HG03064 (cell line): Measurements from ENCODE around the gene ADGRB2.

Experiments
- ATAC-seq: cut with Tn5 transposase; IDR thresholded peaks from one replicate; pipeline ENCODE4 v1.9.1; 2021; ENCODE audit warnings: low read depth; ENCODE audit not compliant: unreplicated experiment

The ADGRB2 gene

GRCh38 chr1:31782421-31783410 is 18.6 kb upstream of the ADGRB2 start:
- no peak for ATAC-seq

- ATAC-seq: no peak
Measured at GRCh38 chr1:31781756-31782371, 17.7 kb upstream of the ADGRB2 start.

- no peak for ATAC-seq
Measured at GRCh38 chr1:31781138-31781755, 17.1 kb upstream of the ADGRB2 start.

GRCh38 chr1:31780632-31781031 is 16.5 kb upstream of the ADGRB2 start:
- no peak for ATAC-seq

GRCh38 chr1:31779687-31780086 is 15.5 kb upstream of the ADGRB2 start:
- no peak for ATAC-seq

- no peak for ATAC-seq
Measured at GRCh38 chr1:31778763-31779488, 14.8 kb upstream of the ADGRB2 start.

- no peak for ATAC-seq
Measured at GRCh38 chr1:31776516-31776915, 12.4 kb upstream of the ADGRB2 start.

GRCh38 chr1:31776032-31776431 is 11.9 kb upstream of the ADGRB2 start:
- ATAC-seq: no peak

- ATAC-seq: no peak
Measured at GRCh38 chr1:31775210-31775999, 11.3 kb upstream of the ADGRB2 start.

GRCh38 chr1:31774495-31774894 is 10.4 kb upstream of the ADGRB2 start:
- no peak for ATAC-seq

- ATAC-seq: no peak
Measured at GRCh38 chr1:31773861-31774260, 9.7 kb upstream of the ADGRB2 start.

GRCh38 chr1:31772669-31773248 is 8.6 kb upstream of the ADGRB2 start:
- no peak for ATAC-seq

GRCh38 chr1:31771891-31772668 is 7.9 kb upstream of the ADGRB2 start:
- ATAC-seq: no peak

- ATAC-seq: no peak
Measured at GRCh38 chr1:31769720-31770390, 5.7 kb upstream of the ADGRB2 start.

- no peak for ATAC-seq
Measured at GRCh38 chr1:31768939-31769704, 5.0 kb upstream of the ADGRB2 start.

- no peak for ATAC-seq
Measured at GRCh38 chr1:31768407-31768907, 4.3 kb upstream of the ADGRB2 start.

- ATAC-seq: no peak
Measured at GRCh38 chr1:31767225-31767624, 3.1 kb upstream of the ADGRB2 start.
